Measurements from ENCODE around the gene CD44.

GRCh38 chr11:35262735-35263134 is 123.8 kb downstream of the CD44 start:
- TF ChIP-seq CTCF (IDR thresholded peaks at IDR 0.05; ENCODE audit: low read depth, low read length, missing input control) = no peak
- TF ChIP-seq EGR1 (IDR thresholded peaks at IDR 0.05; ENCODE audit: low read depth in 2 of 2) = no peak
- no peak for TF ChIP-seq JUND (IDR thresholded peaks at IDR 0.05)
- no peak for TF ChIP-seq TAF1 (conservative IDR thresholded peaks at IDR 0.05)
- no peak for TF ChIP-seq REST (IDR thresholded peaks at IDR 0.05)
- no peak for TF ChIP-seq ZBTB33 (IDR thresholded peaks at IDR 0.05)
- no peak for TF ChIP-seq MAX (IDR thresholded peaks at IDR 0.05)
- no peak for TF ChIP-seq RAD21 (IDR thresholded peaks at IDR 0.05)
- TF ChIP-seq GABPA (IDR thresholded peaks at IDR 0.05 in 1 of 2, conservative IDR thresholded peaks at IDR 0.05 in 1 of 2) = no peak
- TF ChIP-seq SP1 (IDR thresholded peaks at IDR 0.05) = no peak
